A549 (cell line): ENCODE data around the gene NDRG2. TPM values are rescaled to one million over a fixed set of nuclear protein-coding genes. Genes with fewer than 3 reads are reported as not detected.

Source experiments
- ATAC-seq, 2 experiments: fragments of 200-7000 bp in 1 of 2; fragments of >200 bp in 1 of 2; cut with Nextera tagmentation in 1 of 2; cut with Tn5 transposase in 1 of 2; 3 replicates each; pipeline versions ENCODE4 v1.8.0 to v1.9.1; 2018 to 2020; ENCODE audit warnings: mild to moderate bottlenecking in 1 of 2, moderate library complexity in 1 of 2
- CTCF ChIA-PET: fragments of 300-600 bp; sonication (Branson Sonifier 250); formaldehyde crosslinking; extraction: SDS; loops from one replicate; lab custom pipeline; 2021; ENCODE audit warnings: antibody characterized with exemption, inconsistent platforms; lab: Yijun Ruan, JAX
- POLR2A ChIA-PET: fragments of 350-600 bp; formaldehyde crosslinking; extraction: SDS; loops from one replicate; lab custom pipeline; 2021; ENCODE audit warnings: antibody characterized with exemption, inconsistent platforms; lab: Yijun Ruan, JAX
- DNase-seq, 2 experiments: peaks; one replicate each; pipeline versions ENCODE4 v3.0.0 to v3.0.0-alpha.2; 2011 to 2016; ENCODE audit warnings: low read depth in 1 of 2, low spot score in 1 of 2
- FAIRE-seq: peaks from 2 replicates; lab custom pipeline; 2011; peaks lifted over from hg19 to GRCh38; lab: Jason Lieb, UNC
- H3K27ac ChIP-seq, 2 experiments: fragments of >200 bp; sonication (Bioruptor Twin); formaldehyde crosslinking; 3 replicates each; pipeline ENCODE4 v1.5.1; 2016 to 2017
- H3K4me1 ChIP-seq: fragments of >200 bp; sonication (Bioruptor Twin); formaldehyde crosslinking; 3 replicates; pipeline ENCODE4 v1.6.1; 2016
- H3K4me2 ChIP-seq: fragments of >200 bp; sonication (Bioruptor Twin); formaldehyde crosslinking; 3 replicates; pipeline ENCODE4 v1.6.1; 2016
- H3K4me3 ChIP-seq: fragments of >200 bp; sonication (Bioruptor Twin); formaldehyde crosslinking; 3 replicates; pipeline ENCODE4 v1.5.1; 2016
- H3K9me3 ChIP-seq: fragments of >200 bp; sonication (Bioruptor Twin); formaldehyde crosslinking; 3 replicates; pipeline ENCODE4 v1.6.1; 2016
- CEBPB ChIP-seq, 2 experiments: fragments of >200 bp in 1 of 2; sonication (Bioruptor Twin) in 1 of 2; formaldehyde crosslinking in 1 of 2; IDR thresholded peaks; 2 replicates each; pipeline ENCODE4 v1.6.1; 2012 to 2016
- E2F6 ChIP-seq: IDR thresholded peaks from 2 replicates; pipeline ENCODE4 v1.6.1; 2012; ENCODE audit warnings: low read depth, borderline replicate concordance
- EHF ChIP-seq: fragments of 250-450 bp; sonication (Bioruptor Pico); IDR thresholded peaks from 2 replicates; pipeline ENCODE4 v1.5.0; 2020; ENCODE audit warnings: mild to moderate bottlenecking
- ELK1 ChIP-seq: fragments of 150-350 bp; IDR thresholded peaks from 2 replicates; pipeline ENCODE4 v1.6.1; 2014; ENCODE audit warnings: low read depth, mild to moderate bottlenecking, low read length
- EP300 ChIP-seq, 2 experiments: fragments of >200 bp; sonication (Bioruptor Twin); formaldehyde crosslinking; IDR thresholded peaks; 2 replicates in 1 of 2; 3 replicates in 1 of 2; pipeline ENCODE4 v1.6.1; 2016 to 2017
- FOSB ChIP-seq: fragments of 250-450 bp; sonication (Bioruptor Pico); IDR thresholded peaks from 2 replicates; pipeline ENCODE4 v1.5.0; 2020; ENCODE audit warnings: mild to moderate bottlenecking, moderate library complexity
- FOSL2 ChIP-seq, 2 experiments: fragments of 450-650 bp in 1 of 2; fragments of >200 bp in 1 of 2; sonication (Bioruptor Twin) in 1 of 2; formaldehyde crosslinking; IDR thresholded peaks; 2 replicates each; pipeline versions ENCODE4 v1.5.0 to v1.6.1; 2016 to 2020; ENCODE audit warnings: mild to moderate bottlenecking in 1 of 2, moderate library complexity in 1 of 2
- FOXS1 ChIP-seq: fragments of 250-450 bp; sonication (Bioruptor Pico); IDR thresholded peaks from 2 replicates; pipeline ENCODE4 v1.5.0; 2020; ENCODE audit warnings: mild to moderate bottlenecking, moderate library complexity
- GATA3 ChIP-seq: IDR thresholded peaks from 2 replicates; pipeline ENCODE4 v1.6.1; 2012; ENCODE audit warnings: borderline replicate concordance
- HDAC2 ChIP-seq: fragments of 200-600 bp; sonication (generic); IDR thresholded peaks from 2 replicates; pipeline ENCODE4 v1.6.1; 2016
- HEYL ChIP-seq: fragments of 250-450 bp; sonication (Bioruptor Pico); IDR thresholded peaks from 2 replicates; pipeline ENCODE4 v1.8.0; 2021; ENCODE audit warnings: mild to moderate bottlenecking, moderate library complexity
- HOXB13 ChIP-seq: fragments of 250-450 bp; sonication (Bioruptor Pico); IDR thresholded peaks from 2 replicates; pipeline ENCODE4 v1.5.0; 2020; ENCODE audit warnings: low read depth, mild to moderate bottlenecking, moderate library complexity
- JUN ChIP-seq, 2 experiments: fragments of >200 bp; sonication (Bioruptor Twin); formaldehyde crosslinking; IDR thresholded peaks; 2 replicates in 1 of 2; 3 replicates in 1 of 2; pipeline ENCODE4 v1.6.1; 2016 to 2017
- NFE2L2 ChIP-seq: fragments of 150-350 bp; conservative IDR thresholded peaks from 2 replicates; pipeline ENCODE4 v1.6.1; 2014; ENCODE audit warnings: low read length
- POLR2A ChIP-seq: IDR thresholded peaks from 2 replicates; pipeline ENCODE4 v1.6.1; 2012; ENCODE audit warnings: mild to moderate bottlenecking, low read length
- RAD21 ChIP-seq, 2 experiments: fragments of >200 bp in 1 of 2; sonication (Bioruptor Twin) in 1 of 2; formaldehyde crosslinking in 1 of 2; IDR thresholded peaks in 1 of 2; conservative IDR thresholded peaks in 1 of 2; 2 replicates in 1 of 2; 3 replicates in 1 of 2; pipeline ENCODE4 v1.6.1; 2012 to 2018; ENCODE audit warnings: inconsistent platforms in 1 of 2
- RARB ChIP-seq: fragments of 250-450 bp; sonication (Bioruptor Pico); IDR thresholded peaks from 2 replicates; pipeline ENCODE4 v1.8.0; 2021; ENCODE audit warnings: mild to moderate bottlenecking, moderate library complexity
- RCOR1 ChIP-seq: fragments of 150-350 bp; IDR thresholded peaks from 2 replicates; pipeline ENCODE4 v1.6.1; 2014; ENCODE audit warnings: antibody characterized with exemption, low read length, low read depth
- RNF2 ChIP-seq: fragments of 200-600 bp; sonication (generic); IDR thresholded peaks from 2 replicates; pipeline ENCODE4 v1.6.1; 2016; ENCODE audit warnings: low read depth, mild to moderate bottlenecking, antibody characterized with exemption, moderate library complexity, borderline replicate concordance
- SREBF2 ChIP-seq: fragments of 450-650 bp; IDR thresholded peaks from 2 replicates; pipeline ENCODE4 v1.6.1; 2014; ENCODE audit warnings: mild to moderate bottlenecking, moderate library complexity
- TFCP2L1 ChIP-seq: fragments of 250-450 bp; sonication (Bioruptor Pico); IDR thresholded peaks from 2 replicates; pipeline ENCODE4 v1.5.0; 2021; ENCODE audit warnings: mild to moderate bottlenecking
- ZC3H11A ChIP-seq: fragments of 450-650 bp; IDR thresholded peaks from 2 replicates; pipeline ENCODE4 v1.6.1; 2014; ENCODE audit warnings: antibody characterized with exemption, mild to moderate bottlenecking
- ZFP36 ChIP-seq: fragments of 450-650 bp; IDR thresholded peaks from 2 replicates; pipeline ENCODE4 v1.6.1; 2014; ENCODE audit warnings: borderline replicate concordance; ENCODE audit not compliant: partially characterized antibody
- ZNF302 ChIP-seq: fragments of 250-450 bp; sonication (Bioruptor Pico); IDR thresholded peaks from 2 replicates; pipeline ENCODE4 v1.9.0; 2021; ENCODE audit warnings: inconsistent platforms, mild to moderate bottlenecking, moderate library complexity
- WGBS: methylation state at CpG from one replicate; pipeline ENCODE4 v1.1.6; 2017; ENCODE audit errors: missing lambda C conversion rate; 5-methylcytosine and 5-hydroxymethylcytosine counted together
- polyA plus RNA-seq, 4 experiments: library from polyadenylated mRNA; depleted of rRNA in 3 of 4; stranded (reverse); fragments of >200 nt; fragmentation: RNase III in 1 of 4; extraction: RNeasy Plus Mini Kit Qiagen cat#74134 plus additional on column Dnase treatment in 1 of 4; gene quantifications; 2 replicates in 3 of 4; 3 replicates in 1 of 4; pipeline ENCODE4 v1.2.3, GENCODE V29; 2011 to 2017

The NDRG2 gene
- polyA plus RNA-seq, 2 of the 4 experiments (the other 2 are of a cell fraction) = 4.7 to 6.8 TPM

GRCh38 chr14:21030531-21030930, 5.7 kb upstream of the NDRG2 start (continued):
- TF ChIP-seq CEBPB (IDR thresholded peaks at IDR 0.05) (no peak), ZNF302 (CRISPR knock-in tag) (no peak), GATA3 (no peak)

- Histone ChIP-seq H3K4me1 (0 out of 3 replicates have a peak, but pooled peaks cover 3% of the 10 kb centered on the region), H3K4me2 (no peak within 1 kb of the TSS), H3K4me3 (no peak within 1 kb of the TSS), H3K27ac (no peak within 1 kb of the TSS), H3K9me3 (no peaks in the 10 kb centered on the region)
- FAIRE-seq = no peak
- no peak for ATAC-seq
- ChIA-PET POLR2A (no interaction called here), CTCF (interaction anchor here (0.7 to 12.5 kb wide), 5 partner anchors 10 to 332 kb away, joined by 3 to 210 read pairs (median 3); no protein-coding TSS in a partner anchor)
- no peak for DNase-seq
- no peak for TF ChIP-seq NFE2L2
- no peak for TF ChIP-seq E2F6
- TF ChIP-seq JUN (IDR thresholded peaks at IDR 0.05) = no peak
- TF ChIP-seq HEYL (CRISPR knock-in tag) = no peak
- no peak for TF ChIP-seq EHF (CRISPR knock-in tag)
- TF ChIP-seq HOXB13 (CRISPR knock-in tag) = no peak
- TF ChIP-seq CEBPB (IDR thresholded peaks at IDR 0.05) = no peak
- no peak for TF ChIP-seq ELK1
- TF ChIP-seq ZFP36 = no peak
- TF ChIP-seq TFCP2L1 (CRISPR knock-in tag) = no peak
- TF ChIP-seq FOSL2 (IDR thresholded peaks at IDR 0.05) = no peak
- no peak for TF ChIP-seq FOSL2 (CRISPR knock-in tag; IDR thresholded peaks at IDR 0.05)
- TF ChIP-seq ZC3H11A = no peak
- 81% methylated on average over 5 of the region's 5 CpGs for WGBS
Observed at GRCh38 chr14:21029917-21030316, 5.1 kb upstream of the NDRG2 start, which contains the start of gene TPPP2. TSS of gene TPPP2 (plus strand) at chr14:21030217. CDS start at chr14:21030582, 365 bp downstream.

- POLR2A ChIA-PET = no interaction called here
Observed at GRCh38 chr14:21026988-21027315, 2.1 kb upstream of the NDRG2 start.

GRCh38 chr14:21026274-21026987, 1.6 kb upstream of the NDRG2 start:
- no peak overlapping the region for H3K4me3 ChIP-seq
- no peak overlapping the region for H3K4me2 ChIP-seq
- DNase-seq (no peak), FAIRE-seq (no peak), ATAC-seq (no peak)
- TF ChIP-seq POLR2A (no peak), SREBF2 (no peak)
- WGBS = 80% methylated on average over 5 of the region's 7 CpGs
- no peaks in the 10 kb centered on the region for H3K9me3 ChIP-seq
- ChIA-PET CTCF (interaction anchor here (0.9 to 12.5 kb wide), 8 partner anchors 9 to 614 kb away, joined by 3 to 210 read pairs (median 6); no protein-coding TSS in a partner anchor), POLR2A (no interaction called here)
- no peak overlapping the region for H3K27ac ChIP-seq
- 0 out of 3 replicates have a peak, but pooled peaks cover 3% of the 10 kb centered on the region for H3K4me1 ChIP-seq

More at GRCh38 chr14:21026988-21027315, 2.1 kb upstream of the NDRG2 start:
- no peak overlapping the region for H3K4me3 ChIP-seq
- TF ChIP-seq EP300 (IDR thresholded peaks at IDR 0.05) = no peak
- TF ChIP-seq RARB (CRISPR knock-in tag) = no peak
- TF ChIP-seq HOXB13 (CRISPR knock-in tag) = no peak
- no peak for TF ChIP-seq FOSB (CRISPR knock-in tag)
- TF ChIP-seq RAD21 (conservative IDR thresholded peaks at IDR 0.05 in 1 of 2, IDR thresholded peaks at IDR 0.05 in 1 of 2) = no peak
- no peak for TF ChIP-seq RCOR1
- TF ChIP-seq FOXS1 (CRISPR knock-in tag) = no peak
- TF ChIP-seq HDAC2 = no peak
- TF ChIP-seq TFCP2L1 (CRISPR knock-in tag) = no peak
- no peak for TF ChIP-seq RNF2
- TF ChIP-seq EHF (CRISPR knock-in tag) = no peak
- TF ChIP-seq, all 56 proteins: peak for 0
- Histone ChIP-seq H3K27ac (no peak overlapping the region), H3K4me1 (0 out of 3 replicates have a peak, but pooled peaks cover 3% of the 10 kb centered on the region), H3K9me3 (no peaks in the 10 kb centered on the region), H3K4me2 (no peak overlapping the region)
- 60% methylated on average over 3 of the region's 3 CpGs for WGBS
- CTCF ChIA-PET = interaction anchor here (1.2 to 12.5 kb wide), 7 partner anchors 9 to 66 kb away, joined by 3 to 210 read pairs (median 8); no protein-coding TSS in a partner anchor
- no peak for FAIRE-seq
- ATAC-seq = no peak
- DNase-seq = no peak
